Neuronal stem cell (in vitro differentiated cells): ENCODE data around the gene TSPAN13.
A peak's percentile ranks its signal among the peaks of the same experiment; 100 is the strongest.

Experiments
- DNase-seq: peaks from one replicate; pipeline ENCODE4 v3.0.0-alpha.2; 2013; ENCODE audit warnings: low spot score
- H2AFZ ChIP-seq: one replicate; pipeline ENCODE4 v1.6.1; 2013; ENCODE audit warnings: mild to moderate bottlenecking, low read length, inconsistent platforms
- H2AK5ac ChIP-seq: 2 replicates; pipeline ENCODE4 v1.6.1; 2013; ENCODE audit warnings: low read depth, mild to moderate bottlenecking, inconsistent platforms, low read length, moderate library complexity, mixed read lengths
- H2BK120ac ChIP-seq: 2 replicates; pipeline ENCODE4 v1.6.1; 2013; ENCODE audit warnings: low read depth, mild to moderate bottlenecking, inconsistent platforms, low read length, moderate library complexity, mixed read lengths
- H2BK12ac ChIP-seq: one replicate; pipeline ENCODE4 v1.6.1; 2013; ENCODE audit warnings: low read length, inconsistent platforms
- H2BK15ac ChIP-seq: 2 replicates; pipeline ENCODE4 v1.6.1; 2013; ENCODE audit warnings: mild to moderate bottlenecking, low read length, inconsistent platforms, mixed read lengths
- H2BK5ac ChIP-seq: one replicate; pipeline ENCODE4 v1.6.1; 2013; ENCODE audit warnings: inconsistent platforms, mild to moderate bottlenecking, low read length, moderate library complexity
- H3K14ac ChIP-seq: one replicate; pipeline ENCODE4 v1.6.1; 2013; ENCODE audit warnings: low read length, inconsistent platforms
- H3K18ac ChIP-seq: 2 replicates; pipeline ENCODE4 v1.6.1; 2013; ENCODE audit warnings: low read length, inconsistent platforms
- H3K23ac ChIP-seq: 2 replicates; pipeline ENCODE4 v1.6.1; 2013; ENCODE audit warnings: low read depth, mild to moderate bottlenecking, mixed read lengths, low read length, inconsistent platforms; ENCODE audit not compliant: poor library complexity
- H3K27ac ChIP-seq: replicated peaks from 3 replicates; pipeline ENCODE4 v1.5.1; 2013; ENCODE audit warnings: low read length, inconsistent platforms
- H3K27me3 ChIP-seq, 3 experiments: 2 replicates each; pipeline ENCODE4 v1.6.1; 2013; ENCODE audit warnings: low read length in 3 of 3, mild to moderate bottlenecking in 2 of 3, inconsistent platforms in 1 of 3, low read depth in 1 of 3, mixed read lengths in 1 of 3, moderate library complexity in 1 of 3; ENCODE audit not compliant: control insufficient read depth in 3 of 3, insufficient read depth in 3 of 3
- H3K36me3 ChIP-seq, 2 donors: replicated peaks in 1 of 2; 2 replicates each; pipeline ENCODE4 v1.6.1; 2013; ENCODE audit warnings: low read length in 2 of 2; ENCODE audit not compliant: control insufficient read depth in 2 of 2, insufficient read depth in 2 of 2
- H3K4ac ChIP-seq: 2 replicates; pipeline ENCODE4 v1.6.1; 2013; ENCODE audit warnings: inconsistent platforms, mild to moderate bottlenecking, low read length, moderate library complexity
- H3K4me1 ChIP-seq, 2 donors: 1 replicate in 1 of 2; 2 replicates in 1 of 2; pipeline ENCODE4 v1.6.1; 2013; ENCODE audit warnings: low read length in 2 of 2, low read depth in 1 of 2; ENCODE audit not compliant: control insufficient read depth in 2 of 2, insufficient read depth in 1 of 2
- H3K4me2 ChIP-seq: one replicate; pipeline ENCODE4 v1.6.1; 2013; ENCODE audit warnings: mild to moderate bottlenecking, low read length, inconsistent platforms; ENCODE audit not compliant: insufficient read depth, poor library complexity, severe bottlenecking
- H3K4me3 ChIP-seq, 2 donors: 2 replicates each; pipeline ENCODE4 v1.5.1; 2013; ENCODE audit warnings: low read length in 2 of 2, mild to moderate bottlenecking in 2 of 2, inconsistent platforms in 1 of 2, moderate library complexity in 1 of 2
- H3K79me1 ChIP-seq: one replicate; pipeline ENCODE4 v1.6.1; 2013; ENCODE audit warnings: low read depth, mild to moderate bottlenecking, inconsistent platforms, low read length, moderate library complexity
- H3K9ac ChIP-seq: one replicate; pipeline ENCODE4 v1.6.1; 2013; ENCODE audit warnings: mild to moderate bottlenecking, low read depth, low read length, inconsistent platforms; ENCODE audit not compliant: poor library complexity
- H3K9me3 ChIP-seq, 2 donors: replicated peaks in 1 of 2; 2 replicates each; pipeline versions ENCODE3 to v1.6.1; 2013; ENCODE audit warnings: low read length in 2 of 2, mild to moderate bottlenecking in 2 of 2, inconsistent platforms in 1 of 2, low read depth in 1 of 2, mixed read lengths in 1 of 2, moderate library complexity in 1 of 2; ENCODE audit not compliant: control insufficient read depth in 2 of 2, insufficient read depth in 1 of 2
- H4K8ac ChIP-seq: one replicate; pipeline ENCODE4 v1.6.1; 2013; ENCODE audit warnings: low read depth, mild to moderate bottlenecking, inconsistent platforms, low read length, moderate library complexity
- H4K91ac ChIP-seq: one replicate; pipeline ENCODE4 v1.6.1; 2013; ENCODE audit warnings: low read length, low read depth, mild to moderate bottlenecking, inconsistent platforms; ENCODE audit not compliant: poor library complexity
- WGBS, 2 donors: extraction: QIAGEN DNeasy Blood & Tissue Kit; methylation state at CpG; one replicate each; pipeline ENCODE4 v1.1.7; 2013; ENCODE audit warnings: missing lambda C conversion rate in 2 of 2, mixed read lengths in 1 of 2; ENCODE audit not compliant: insufficient read length in 2 of 2, insufficient replicate concordance in 1 of 2; ENCODE audit errors: extremely low coverage in 2 of 2; 5-methylcytosine and 5-hydroxymethylcytosine counted together

The TSPAN13 gene

DNA sequence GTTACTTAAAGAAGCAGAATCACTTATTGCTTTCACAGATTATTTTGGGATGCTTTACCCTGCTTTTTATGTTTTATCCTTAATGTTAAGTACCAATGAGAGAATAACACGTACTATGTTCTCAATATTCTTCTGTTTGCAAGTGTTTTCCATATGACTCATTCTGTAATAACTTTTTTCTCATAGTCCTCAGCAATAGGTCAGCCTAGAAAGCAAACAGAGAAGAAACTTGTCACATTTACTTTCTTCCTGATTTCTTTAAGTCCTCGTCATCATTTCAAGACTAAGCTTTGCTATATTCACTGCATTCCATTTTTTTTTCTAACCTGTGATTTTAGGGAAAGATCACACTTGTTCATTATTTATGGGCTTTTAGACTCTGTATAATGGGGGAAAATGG is 58.0 kb downstream of the TSPAN13 start:
- DNase-seq, result no peak
- Histone ChIP-seq H3K9ac (no peak overlapping the region), H2BK5ac (no peak overlapping the region), H4K8ac (no peak overlapping the region), H3K79me1 (no peaks in the 10 kb centered on the region), H3K36me3 (no peaks in the 10 kb centered on the region), H3K4me2 (no peak overlapping the region), H4K91ac (no peak overlapping the region), H3K14ac (no peak overlapping the region), H2BK120ac (no peak overlapping the region), H2BK12ac (no peak overlapping the region), H2BK15ac (no peak overlapping the region), H3K27ac (no peak overlapping the region), H2AK5ac (no peak overlapping the region), H3K9me3 (no peaks in the 10 kb centered on the region), H3K4me3 (no peak overlapping the region), H3K23ac (no peak overlapping the region), H3K18ac (no peak overlapping the region), H3K27me3 (no peaks in the 10 kb centered on the region), H3K4me1 (no peaks in the 10 kb centered on the region), H2AFZ (no peak overlapping the region), H3K4ac (no peak overlapping the region)
- WGBS, 2 donors, result no CpG with 5 or more reads among the region's 2 CpGs

DNA sequence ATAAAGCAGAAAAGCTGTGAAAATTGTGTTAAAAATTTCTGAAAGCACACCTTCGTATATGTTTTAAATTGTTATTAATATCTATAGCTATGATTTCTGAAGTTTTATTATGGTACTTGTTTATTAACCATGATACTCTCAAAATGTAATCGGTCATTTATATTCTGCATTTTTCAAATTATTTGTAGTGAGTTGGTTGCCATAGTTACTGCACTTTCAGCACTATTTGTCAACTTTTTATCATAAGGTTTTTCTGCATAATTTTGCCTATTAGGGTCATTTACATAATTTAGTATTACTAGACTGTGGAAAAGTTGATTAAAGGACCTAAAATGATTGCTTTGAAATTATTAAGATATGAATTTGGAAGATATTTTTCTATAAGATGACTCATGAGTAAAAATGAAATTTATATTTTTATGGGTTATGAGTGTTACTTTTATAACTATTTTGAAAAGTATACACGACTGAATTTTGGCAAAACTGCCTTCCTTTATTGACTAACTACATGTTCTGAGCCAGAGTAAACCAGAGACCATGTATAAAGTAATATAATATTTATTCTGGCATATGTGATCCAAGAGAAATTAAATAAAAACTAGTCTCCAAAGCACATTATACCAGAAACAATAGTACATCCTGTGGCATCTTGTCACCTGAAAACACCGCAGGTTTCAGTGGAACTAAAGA is 59.1 kb downstream of the TSPAN13 start:
- no peak overlapping the region for H3K23ac ChIP-seq
- no peak overlapping the region for H3K18ac ChIP-seq
- no peaks in the 10 kb centered on the region for H3K79me1 ChIP-seq
- H3K27me3 ChIP-seq, result no peaks in the 10 kb centered on the region
- H2AFZ ChIP-seq, result no peak overlapping the region
- no CpG with 5 or more reads among the region's 4 CpGs for WGBS, 2 donors
- H3K9me3 ChIP-seq, result no peaks in the 10 kb centered on the region
- H3K4me1 ChIP-seq, result no peaks in the 10 kb centered on the region
- H3K36me3 ChIP-seq, result no peaks in the 10 kb centered on the region
- H3K14ac ChIP-seq, result no peak overlapping the region
- no peak overlapping the region for H3K4ac ChIP-seq
- H3K27ac ChIP-seq, result no peak overlapping the region
- no peak overlapping the region for H2BK12ac ChIP-seq
- no peak overlapping the region for H3K4me2 ChIP-seq
- H2BK15ac ChIP-seq, result no peak overlapping the region
- no peak overlapping the region for H3K4me3 ChIP-seq
- no peak overlapping the region for H3K9ac ChIP-seq
- no peak overlapping the region for H2BK120ac ChIP-seq
- H4K8ac ChIP-seq, result no peak overlapping the region
- no peak overlapping the region for H2BK5ac ChIP-seq
- no peak for DNase-seq
- H2AK5ac ChIP-seq, result no peak overlapping the region
- H4K91ac ChIP-seq, result no peak overlapping the region

DNA sequence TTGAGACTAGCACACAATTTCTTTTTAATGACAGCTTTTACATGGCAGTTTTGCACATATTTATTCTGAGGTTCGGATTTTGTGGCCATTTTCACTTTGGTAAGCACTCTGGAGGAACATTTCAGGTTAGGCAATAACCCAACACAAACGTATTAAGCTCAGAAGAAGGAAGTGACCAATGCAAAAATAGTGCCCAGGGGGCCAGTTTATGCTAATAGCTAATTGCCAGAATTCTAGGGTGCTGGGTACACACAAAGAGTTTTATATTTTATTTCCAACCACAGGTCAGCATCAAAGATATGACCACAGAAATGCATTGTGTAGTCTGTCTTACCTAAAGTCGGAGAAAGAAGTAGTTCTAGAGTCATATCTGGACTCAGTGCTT is 59.7 kb downstream of the TSPAN13 start:
- no peak overlapping the region for H4K8ac ChIP-seq

DNA sequence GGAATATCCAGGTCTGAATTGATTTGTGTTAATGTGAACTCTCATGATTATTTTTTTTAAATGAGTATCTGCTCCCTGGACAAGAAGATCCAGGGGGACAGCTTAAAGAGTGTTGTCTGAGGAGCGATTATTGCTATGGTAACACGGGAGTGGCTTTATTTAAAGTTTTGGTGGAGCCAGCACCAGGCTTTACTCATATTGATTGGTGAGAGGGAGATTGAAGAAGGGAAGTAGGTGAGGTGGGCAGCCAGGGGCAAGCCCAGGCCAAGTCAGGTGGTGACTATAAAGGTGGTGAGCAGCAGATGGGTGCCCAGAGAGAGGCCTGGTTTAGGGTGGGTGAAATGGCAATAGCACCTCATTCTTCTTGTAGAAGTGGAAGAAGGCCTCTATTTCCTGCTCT is 61.4 kb downstream of the TSPAN13 start:
- Histone ChIP-seq H3K4ac (no peak overlapping the region), H2BK15ac (no peak overlapping the region), H3K23ac (no peak overlapping the region), H3K9ac (no peak overlapping the region), H3K4me2 (no peak overlapping the region), H4K8ac (no peak overlapping the region), H2BK12ac (no peak overlapping the region), H3K4me1 (no peaks in the 10 kb centered on the region), H2AFZ (peak overlapping the region; percentile 9), H3K27ac (no peak overlapping the region), H2BK120ac (no peak overlapping the region), H4K91ac (no peak overlapping the region), H3K36me3 (no peaks in the 10 kb centered on the region), H3K14ac (no peak overlapping the region), H2BK5ac (no peak overlapping the region), H3K79me1 (no peaks in the 10 kb centered on the region), H3K27me3 (no peaks in the 10 kb centered on the region), H3K4me3 (no peak overlapping the region), H3K18ac (no peak overlapping the region), H3K9me3 (no peaks in the 10 kb centered on the region), H2AK5ac (no peak overlapping the region)
- WGBS, 2 donors, result no CpG with 5 or more reads among the region's 2 CpGs
- DNase-seq, result no peak

More for the DNA sequence above, 59.7 kb downstream of the TSPAN13 start:
- H3K27me3 ChIP-seq, result no peaks in the 10 kb centered on the region
- no peak overlapping the region for H3K9ac ChIP-seq
- H3K9me3 ChIP-seq, result no peaks in the 10 kb centered on the region
- H3K79me1 ChIP-seq, result no peaks in the 10 kb centered on the region
- no peak overlapping the region for H2AK5ac ChIP-seq
- no peak overlapping the region for H3K4me3 ChIP-seq
- no peak overlapping the region for H2BK5ac ChIP-seq
- no peak for DNase-seq
- no peak overlapping the region for H3K4ac ChIP-seq
- H3K18ac ChIP-seq, result no peak overlapping the region
- H3K14ac ChIP-seq, result no peak overlapping the region
- no peak overlapping the region for H2BK120ac ChIP-seq
- H3K36me3 ChIP-seq, result no peaks in the 10 kb centered on the region
- no peak overlapping the region for H3K23ac ChIP-seq
- H2BK12ac ChIP-seq, result no peak overlapping the region
- H3K4me1 ChIP-seq, result no peaks in the 10 kb centered on the region
- H3K27ac ChIP-seq, result no peak overlapping the region
- WGBS, 2 donors, result no CpG with 5 or more reads among the region's 3 CpGs
- no peak overlapping the region for H2AFZ ChIP-seq
- H4K91ac ChIP-seq, result no peak overlapping the region
- no peak overlapping the region for H3K4me2 ChIP-seq
- no peak overlapping the region for H2BK15ac ChIP-seq
